MM.1S (cell line): ENCODE data around the gene ZNF580.

Source experiments
- DNase-seq: peaks from one replicate; pipeline ENCODE4 v3.0.0-alpha.2; 2015
- H2AFZ ChIP-seq: fragments of 300-600 bp; sonication (generic); 2 replicates; pipeline ENCODE4 v1.6.0; 2016; ENCODE audit warnings: antibody characterized with exemption, low read length
- H3F3A ChIP-seq: fragments of 300-600 bp; sonication (generic); 2 replicates; pipeline ENCODE4 v1.6.1; 2016; ENCODE audit warnings: mild to moderate bottlenecking, antibody characterized with exemption, low read length, moderate library complexity, mixed read lengths; ENCODE audit not compliant: insufficient read depth
- H3K27ac ChIP-seq: fragments of 300-600 bp; sonication (generic); 2 replicates; pipeline ENCODE4 v1.5.1; 2016; ENCODE audit warnings: mild to moderate bottlenecking, low read length
- H3K27me3 ChIP-seq: fragments of 300-600 bp; sonication (generic); replicated peaks from 2 replicates; pipeline ENCODE4 v1.6.0; 2016; ENCODE audit warnings: low read length; ENCODE audit not compliant: insufficient read depth
- H3K36me3 ChIP-seq: fragments of 300-600 bp; sonication (generic); replicated peaks from 2 replicates; pipeline ENCODE4 v1.6.1; 2016; ENCODE audit warnings: mild to moderate bottlenecking, low read length, mixed read lengths; ENCODE audit not compliant: insufficient read depth
- H3K4me1 ChIP-seq: fragments of 300-600 bp; sonication (generic); 2 replicates; pipeline ENCODE4 v1.6.1; 2016; ENCODE audit warnings: low read length, mixed read lengths
- H3K4me2 ChIP-seq: fragments of 300-600 bp; sonication (generic); 2 replicates; pipeline ENCODE4 v1.6.0; 2016; ENCODE audit warnings: low read depth, low read length
- H3K4me3 ChIP-seq: fragments of 300-600 bp; sonication (generic); 2 replicates; pipeline ENCODE4 v1.5.1; 2016; ENCODE audit warnings: low read length, mixed read lengths
- H3K79me2 ChIP-seq: fragments of 300-600 bp; sonication (generic); 2 replicates; pipeline ENCODE4 v1.6.1; 2016; ENCODE audit warnings: mixed run types, low read length, mixed read lengths
- H3K9ac ChIP-seq: fragments of 300-600 bp; sonication (generic); 2 replicates; pipeline ENCODE4 v1.6.1; 2016; ENCODE audit warnings: low read length, mixed read lengths
- H3K9me2 ChIP-seq: fragments of 300-600 bp; sonication (generic); replicated peaks from 2 replicates; pipeline ENCODE4 v1.6.1; 2016; ENCODE audit warnings: mild to moderate bottlenecking, low read length, mixed read lengths; ENCODE audit not compliant: insufficient read depth
- H3K9me3 ChIP-seq: fragments of 300-600 bp; sonication (generic); replicated peaks from 2 replicates; pipeline ENCODE4 v1.6.1; 2016; ENCODE audit warnings: mild to moderate bottlenecking, low read length, mixed read lengths; ENCODE audit not compliant: insufficient read depth
- H4K20me1 ChIP-seq: fragments of 300-600 bp; sonication (generic); 2 replicates; pipeline ENCODE4 v1.6.1; 2016; ENCODE audit warnings: mild to moderate bottlenecking, low read length, moderate library complexity, mixed read lengths; ENCODE audit not compliant: insufficient read depth
- CTCF ChIP-seq: fragments of 300-600 bp; sonication (generic); IDR thresholded peaks from 2 replicates; pipeline ENCODE4 v1.5.1; 2016; ENCODE audit warnings: antibody characterized with exemption, low read length, mixed read lengths
- EZH2 ChIP-seq: fragments of 300-600 bp; sonication (generic); optimal IDR thresholded peaks from 2 replicates; pipeline ENCODE3; 2017; ENCODE audit warnings: low read depth, mild to moderate bottlenecking, antibody characterized with exemption, low read length, mixed read lengths
- EZH2phosphoT487 ChIP-seq: fragments of 300-600 bp; sonication (generic); IDR thresholded peaks from 2 replicates; pipeline ENCODE4 v1.6.1; 2018; ENCODE audit warnings: antibody characterized with exemption, low read length

The ZNF580 gene

GRCh38 chr19:55626350-55626749 lies 14.5 kb upstream of the ZNF580 start:
- Histone ChIP-seq H3K27ac (no peak overlapping the region), H3K4me3 (no peak overlapping the region), H2AFZ (no peak overlapping the region), H3K36me3 (no peaks in the 10 kb centered on the region), H3F3A (0 out of 2 replicates have a peak, but pooled peaks cover 9% of the 10 kb centered on the region), H3K9me2 (no peaks in the 10 kb centered on the region), H3K27me3 (peaks cover 23% of the 10 kb centered on the region), H3K4me2 (no peak overlapping the region), H3K4me1 (no peaks in the 10 kb centered on the region), H3K9me3 (no peaks in the 10 kb centered on the region), H3K79me2 (no peaks in the 10 kb centered on the region; the same call in 1 of the 2 replicates), H3K9ac (no peak overlapping the region), H4K20me1 (no peaks in the 10 kb centered on the region)
- no peak for DNase-seq
- no peak for TF ChIP-seq CTCF
- no peak for TF ChIP-seq EZH2
- no peak for TF ChIP-seq EZH2phosphoT487

- Histone ChIP-seq H3K4me2 (no peak overlapping the region), H4K20me1 (no peaks in the 10 kb centered on the region), H3F3A (peaks cover 9% of the 10 kb centered on the region), H3K9me3 (no peaks in the 10 kb centered on the region), H2AFZ (no peak overlapping the region), H3K36me3 (no peaks in the 10 kb centered on the region), H3K27me3 (peaks cover 15% of the 10 kb centered on the region), H3K4me3 (no peak overlapping the region), H3K79me2 (peaks cover 26% of the 10 kb centered on the region), H3K9me2 (no peaks in the 10 kb centered on the region), H3K27ac (no peak overlapping the region), H3K4me1 (peaks cover 13% of the 10 kb centered on the region), H3K9ac (no peak overlapping the region)
- TF ChIP-seq EZH2 (no peak), CTCF (peak; percentile 91)
- peak; percentile 93 for DNase-seq
Observed at GRCh38 chr19:55632463-55632834, 8.4 kb upstream of the ZNF580 start.

- Histone ChIP-seq H4K20me1 (no peaks in the 10 kb centered on the region), H3K79me2 (peaks cover 34% of the 10 kb centered on the region), H3K27me3 (peaks cover 10% of the 10 kb centered on the region), H3K4me3 (peak overlapping the region; percentile 99; the same call in 1 of the 2 replicates), H3K4me2 (peak overlapping the region; percentile 95; the same call in 1 of the 2 replicates), H3F3A (peaks cover 20% of the 10 kb centered on the region), H2AFZ (peak overlapping the region; percentile 66; the same call in 1 of the 2 replicates), H3K9me3 (no peaks in the 10 kb centered on the region), H3K9me2 (no peaks in the 10 kb centered on the region), H3K27ac (no peak overlapping the region), H3K4me1 (peaks cover 13% of the 10 kb centered on the region), H3K9ac (no peak overlapping the region), H3K36me3 (no peaks in the 10 kb centered on the region)
- no peak for TF ChIP-seq EZH2
- TF ChIP-seq CTCF: no peak
- no peak for TF ChIP-seq EZH2phosphoT487
- no peak for DNase-seq
Observed at GRCh38 chr19:55633861-55634260, 6.9 kb upstream of the ZNF580 start.
